GM21390 (cell line): Measurements from ENCODE around the gene FOXP2.

ENCODE experiments used
- ATAC-seq: cut with Tn5 transposase; IDR thresholded peaks from one replicate; pipeline ENCODE4 v1.9.1; 2021; ENCODE audit not compliant: unreplicated experiment

FOXP2 gene

GRCh38 chr7:114708646-114709045, 294.0 kb downstream of the FOXP2 start:
- ATAC-seq = no peak

GRCh38 chr7:114710499-114710898, 295.9 kb downstream of the FOXP2 start:
- ATAC-seq = no peak

DNA sequence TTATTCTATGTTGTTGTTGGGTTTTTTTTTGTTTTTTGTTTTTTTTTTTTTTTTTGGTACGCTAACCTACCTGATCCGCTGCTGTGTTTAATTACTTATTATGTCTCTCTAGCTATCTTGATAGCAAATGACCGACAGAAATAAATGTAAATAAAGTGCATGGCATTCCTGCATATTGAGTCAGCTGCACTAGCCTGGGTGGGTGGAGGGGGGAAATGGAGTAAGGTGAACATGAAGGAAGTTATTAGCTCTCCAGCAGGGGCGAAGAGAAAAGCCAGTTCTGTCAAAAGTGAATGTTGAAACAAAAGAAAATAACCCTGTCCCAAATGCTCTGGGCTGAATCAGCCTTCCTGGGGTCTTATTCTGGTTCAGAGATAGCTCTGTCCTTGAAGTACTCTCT, 296.6 kb downstream of the FOXP2 start:
- no peak for ATAC-seq

DNA sequence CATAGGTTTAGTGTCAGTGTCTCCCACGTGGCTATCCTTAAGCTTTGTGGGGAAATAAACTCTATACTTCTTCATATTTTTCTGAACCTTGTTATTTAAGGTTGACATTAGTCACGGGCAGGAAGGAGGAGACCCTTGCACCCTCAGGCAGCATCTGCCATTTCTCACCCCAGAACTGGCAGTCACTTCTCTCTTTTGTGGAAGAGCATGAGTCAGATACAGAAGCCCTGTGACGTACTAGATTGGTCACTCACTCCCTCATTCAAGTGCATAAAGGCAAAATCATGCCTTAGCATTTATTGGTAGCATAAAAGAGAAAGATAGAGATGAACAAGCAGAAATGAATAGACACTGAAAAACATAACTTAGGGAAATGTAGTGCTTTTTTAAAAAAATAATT, 301.3 kb downstream of the FOXP2 start:
- ATAC-seq = no peak

GRCh38 chr7:114718861-114719260, 304.2 kb downstream of the FOXP2 start:
- ATAC-seq = no peak

GRCh38 chr7:114720725-114721124, 306.1 kb downstream of the FOXP2 start:
- no peak for ATAC-seq

- no peak for ATAC-seq
Measured at GRCh38 chr7:114722562-114722961, 307.9 kb downstream of the FOXP2 start.

- no peak for ATAC-seq
Measured at GRCh38 chr7:114723308-114723707, 308.7 kb downstream of the FOXP2 start.

DNA sequence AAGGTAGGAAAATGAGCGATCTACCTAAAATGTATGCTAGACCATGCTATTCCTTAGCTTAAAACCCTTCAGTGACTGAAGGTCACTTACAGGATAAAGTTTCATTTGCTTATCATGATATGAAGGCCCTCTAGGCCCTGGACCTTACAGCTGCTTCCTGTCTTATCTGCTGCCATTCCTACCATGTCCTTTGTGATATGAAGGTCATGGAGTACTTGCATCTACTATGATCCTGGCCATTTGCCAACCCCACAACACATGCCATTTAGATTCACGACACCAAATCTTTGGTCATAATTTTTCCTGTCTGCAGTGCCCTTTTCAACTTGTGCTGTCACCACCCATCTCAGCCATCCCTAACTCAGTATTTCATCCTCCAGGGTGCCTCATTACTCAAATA, 325.5 kb downstream of the FOXP2 start:
- ATAC-seq = no peak

DNA sequence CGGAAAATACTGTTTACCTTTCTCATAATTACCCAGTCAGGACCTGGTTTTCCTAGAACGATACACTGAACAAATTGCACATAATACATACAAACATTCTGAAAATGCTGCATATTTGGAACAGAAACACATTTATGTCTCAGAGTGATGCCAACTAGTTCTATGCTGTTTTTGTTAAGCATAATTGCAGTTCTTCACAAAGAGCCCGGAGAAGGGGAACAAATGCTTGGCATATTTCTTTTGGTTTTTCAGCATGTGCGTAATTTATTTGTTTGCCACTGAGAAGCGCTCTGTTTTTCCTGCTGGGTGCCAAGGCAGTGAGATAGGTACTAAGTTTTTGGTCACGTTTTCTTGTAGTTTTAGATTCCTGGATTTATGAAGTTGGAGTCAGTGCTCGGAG, 326.3 kb downstream of the FOXP2 start:
- no peak for ATAC-seq

DNA sequence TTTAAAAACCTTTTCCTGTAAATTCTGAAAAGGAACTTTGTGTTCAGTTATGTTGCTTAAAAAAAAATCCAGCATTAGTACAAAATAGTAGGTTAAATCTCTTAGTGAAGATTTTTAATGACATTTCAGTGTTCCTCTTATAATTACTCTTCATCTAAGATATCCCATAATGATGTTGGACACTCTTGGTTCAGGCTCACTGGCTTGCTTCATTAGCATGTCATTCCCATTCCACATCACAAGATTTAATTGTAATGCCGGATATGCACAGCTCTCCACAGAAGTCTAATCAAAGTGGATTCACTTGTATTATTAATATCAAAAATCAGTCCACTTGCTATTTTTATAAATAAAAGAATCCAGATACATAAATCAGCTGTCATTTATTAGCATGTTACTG, 327.3 kb downstream of the FOXP2 start:
- ATAC-seq = no peak
